ENCODE measurements around the gene TSSC4. TPM values are rescaled to one million over a fixed set of nuclear protein-coding genes. Genes with fewer than 3 reads are reported as not detected.
"Not testable (repeated sequence)": the region's sequence is repeated elsewhere in the genome, so short reads cannot be mapped to it uniquely, and the experiment has no call there.

TSSC4 gene
- total RNA-seq (2014; rRNA removed; shearing (Covaris generic)): 26.7 and 31.1 TPM in 2 replicates

- H3K36me3 ChIP-seq: peaks cover 8% of the 10 kb centered on the region
- H3K4me1 ChIP-seq: peaks cover 3% of the 10 kb centered on the region; the same call in 1 of the 2 replicates
- H3K4me3 ChIP-seq: peak within 1 kb of the TSS; percentile 84
- no peaks in the 10 kb centered on the region for H3K27me3 ChIP-seq
- DNase-seq: peak; percentile 100
- no peaks in the 10 kb centered on the region for H3K9me3 ChIP-seq (replicated peaks)
- H3K27ac ChIP-seq: peak within 1 kb of the TSS; percentile 61
Measured at GRCh38 chr11:2400069-2400761, at the start of gene TSSC4. TSS of gene TSSC4 (plus strand) at chr11:2400750. CDS start at chr11:2402634, 1,884 bp downstream.

DNA sequence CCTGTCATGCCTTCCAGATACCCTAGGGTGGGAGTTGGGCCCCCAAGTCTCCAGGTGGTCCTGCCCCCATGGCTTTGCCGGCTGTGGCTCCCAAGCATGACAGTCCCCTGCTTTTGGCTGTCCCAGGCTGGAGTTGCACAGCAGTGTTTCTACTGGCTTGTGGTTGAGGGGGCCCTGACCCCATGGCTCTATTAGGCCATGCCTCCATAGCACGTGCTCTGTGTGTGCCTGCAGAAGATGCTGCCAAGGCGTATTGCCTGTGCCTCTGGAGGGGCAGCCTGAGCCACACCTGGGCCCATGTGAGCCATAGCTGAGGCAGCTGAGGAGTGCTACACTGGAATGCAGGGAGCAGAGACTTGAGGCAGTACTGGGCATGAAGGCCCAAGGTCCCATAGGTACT lies 48.8 kb upstream of the TSSC4 start:
- Histone ChIP-seq H3K4me3 (no peak overlapping the region), H3K27me3 (no peaks in the 10 kb centered on the region), H3K36me3 (no peaks in the 10 kb centered on the region), H3K4me1 (no peaks in the 10 kb centered on the region), H3K9me3 (replicated peaks) (no peaks in the 10 kb centered on the region), H3K27ac (no peak overlapping the region)
- no peak for DNase-seq

DNA sequence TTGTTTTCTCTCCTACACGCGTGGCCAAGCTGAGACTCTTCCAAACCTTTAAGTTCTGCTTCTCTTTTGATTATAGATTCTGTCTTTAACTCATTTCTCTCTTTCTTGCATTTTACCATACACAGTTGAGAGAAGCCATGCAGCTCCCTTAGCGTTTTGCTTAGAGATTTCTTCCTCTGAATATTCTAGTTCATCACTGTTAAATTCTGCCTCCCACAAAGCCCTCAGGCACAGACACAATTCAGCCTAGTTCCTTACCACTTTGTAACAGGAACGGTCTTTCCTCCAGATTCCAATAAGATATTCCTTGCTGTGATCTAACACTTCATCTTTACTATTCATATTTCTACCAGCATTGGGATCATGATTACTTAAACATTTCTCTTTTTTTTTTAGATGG lies 48.1 kb upstream of the TSSC4 start:
- DNase-seq: no peak
- Histone ChIP-seq H3K4me3 (no peak overlapping the region), H3K4me1 (no peaks in the 10 kb centered on the region), H3K27me3 (no peaks in the 10 kb centered on the region), H3K27ac (no peak overlapping the region), H3K9me3 (replicated peaks) (no peaks in the 10 kb centered on the region), H3K36me3 (no peaks in the 10 kb centered on the region)

- no peaks in the 10 kb centered on the region for H3K9me3 ChIP-seq (replicated peaks)
- no peak overlapping the region for H3K4me3 ChIP-seq
- no peaks in the 10 kb centered on the region for H3K36me3 ChIP-seq
- no peaks in the 10 kb centered on the region for H3K27me3 ChIP-seq
- no peak overlapping the region for H3K27ac ChIP-seq
- H3K4me1 ChIP-seq: peaks cover 3% of the 10 kb centered on the region; the same call in 1 of the 2 replicates
- DNase-seq: no peak
Measured at GRCh38 chr11:2355000-2355644, 45.4 kb upstream of the TSSC4 start.

DNA sequence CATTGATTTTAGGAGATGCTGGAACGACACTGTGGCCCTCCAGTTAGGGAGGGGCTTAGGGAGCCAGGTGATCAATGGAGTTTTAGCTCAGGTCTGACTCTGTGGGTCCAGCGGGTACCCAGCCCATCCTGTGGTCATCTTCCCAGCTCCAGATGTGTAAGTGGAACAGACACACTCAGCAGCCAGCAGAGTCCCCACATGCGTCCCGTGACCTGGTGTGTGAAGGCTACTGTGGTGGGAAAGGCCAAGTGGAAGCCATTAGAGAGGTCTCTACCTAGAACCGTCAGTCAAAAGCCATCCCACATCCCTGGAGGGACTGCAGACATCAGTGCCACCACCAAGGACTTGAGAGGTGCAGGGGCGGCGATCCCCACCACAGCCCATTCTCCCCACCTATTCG lies 43.3 kb upstream of the TSSC4 start:
- DNase-seq: no peak
- Histone ChIP-seq H3K36me3 (no peaks in the 10 kb centered on the region), H3K9me3 (replicated peaks) (no peaks in the 10 kb centered on the region), H3K4me3 (no peak overlapping the region), H3K4me1 (peaks cover 3% of the 10 kb centered on the region; the same call in 1 of the 2 replicates), H3K27ac (no peak overlapping the region), H3K27me3 (no peaks in the 10 kb centered on the region)

DNA sequence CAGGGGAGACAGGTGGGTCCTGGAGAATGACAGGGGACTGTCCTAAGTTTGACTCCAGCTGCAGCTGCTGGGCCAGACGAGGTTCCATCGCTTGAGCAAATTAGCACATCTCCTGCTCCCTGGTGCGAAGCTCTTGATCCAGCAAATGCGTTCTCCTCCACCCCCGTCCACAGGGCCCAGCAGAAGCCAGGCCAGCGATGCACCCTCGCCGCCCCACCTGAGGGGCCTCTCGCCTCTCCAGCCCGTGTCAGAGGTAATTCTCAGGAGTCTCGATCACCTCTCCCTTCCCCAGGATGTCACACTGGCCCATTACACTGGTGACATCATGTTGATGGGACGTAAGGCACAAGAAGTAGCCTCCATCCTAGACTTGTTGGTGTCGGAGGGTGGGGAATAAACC lies 42.9 kb upstream of the TSSC4 start:
- H3K9me3 ChIP-seq (replicated peaks); H3K27ac ChIP-seq; H3K4me3 ChIP-seq; H3K36me3 ChIP-seq; DNase-seq; H3K4me1 ChIP-seq; H3K27me3 ChIP-seq: not testable (repeated sequence)

DNA sequence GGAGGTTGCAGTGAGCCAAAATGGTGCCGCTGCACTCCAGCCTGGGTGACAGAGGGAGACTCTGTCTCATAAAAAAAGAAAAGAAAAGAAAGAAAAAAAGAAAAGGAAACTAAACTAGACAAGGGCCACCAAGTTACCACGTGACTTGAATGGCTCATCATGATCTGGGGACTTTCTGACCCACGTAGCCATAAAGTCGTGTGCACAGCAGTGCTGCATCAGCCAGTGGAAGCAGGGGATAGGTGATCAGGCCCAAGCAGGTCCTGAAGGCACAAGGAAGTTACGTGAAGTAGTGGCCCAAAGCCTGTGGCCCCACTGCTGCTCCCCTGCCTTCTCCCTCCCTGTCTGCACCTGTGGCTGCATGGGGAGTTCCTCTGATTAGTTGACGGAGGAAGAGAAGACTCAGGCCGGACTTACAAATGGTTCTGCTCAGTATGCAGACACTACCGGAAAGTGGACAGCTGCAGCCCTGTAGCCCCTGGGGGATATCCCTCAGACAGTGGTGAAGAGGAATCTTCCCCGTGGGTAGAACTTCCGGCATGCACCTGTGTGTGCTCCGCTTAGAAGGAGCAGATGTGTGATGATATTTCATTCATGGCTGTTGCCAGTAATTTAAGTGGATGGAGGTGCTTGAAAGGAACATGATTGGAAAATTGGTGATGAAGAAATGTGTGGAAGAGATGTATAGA lies 41.7 kb upstream of the TSSC4 start:
- Histone ChIP-seq H3K4me1 (peaks cover 3% of the 10 kb centered on the region; the same call in 1 of the 2 replicates), H3K27ac (no peak overlapping the region), H3K4me3 (no peak overlapping the region), H3K27me3 (no peaks in the 10 kb centered on the region), H3K9me3 (replicated peaks) (no peaks in the 10 kb centered on the region), H3K36me3 (no peaks in the 10 kb centered on the region)
- DNase-seq: peak in 1 of 2 experiments; percentile 34

DNA sequence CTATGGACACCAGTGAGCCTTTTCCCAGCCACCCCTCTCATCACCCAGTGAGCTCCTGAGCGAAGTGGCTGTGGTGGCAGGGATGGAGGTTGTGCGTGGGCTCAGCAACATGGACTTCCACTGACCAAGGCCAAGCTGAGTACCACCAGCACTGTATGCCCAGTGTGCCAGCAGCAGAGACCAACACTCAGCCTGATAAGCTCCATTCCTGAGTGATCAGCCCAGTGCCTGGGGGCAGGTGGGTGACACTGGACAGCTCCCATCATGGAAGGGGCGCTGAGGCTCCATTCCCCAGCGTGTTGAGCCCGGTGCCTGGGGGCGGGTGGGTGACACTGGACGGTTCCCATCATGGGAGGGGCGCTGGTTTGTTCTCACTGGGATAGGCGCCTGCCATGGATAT lies 41.0 kb upstream of the TSSC4 start:
- Histone ChIP-seq H3K27ac (no peak overlapping the region), H3K4me3 (no peak overlapping the region), H3K27me3 (no peaks in the 10 kb centered on the region), H3K9me3 (replicated peaks) (no peaks in the 10 kb centered on the region), H3K4me1 (peaks cover 3% of the 10 kb centered on the region; the same call in 1 of the 2 replicates), H3K36me3 (no peaks in the 10 kb centered on the region)
- DNase-seq: no peak

- Histone ChIP-seq H3K4me1 (peaks cover 3% of the 10 kb centered on the region; the same call in 1 of the 2 replicates), H3K9me3 (replicated peaks) (no peaks in the 10 kb centered on the region), H3K36me3 (no peaks in the 10 kb centered on the region), H3K27ac (no peak overlapping the region), H3K4me3 (no peak overlapping the region), H3K27me3 (no peaks in the 10 kb centered on the region)
- no peak for DNase-seq
Measured at GRCh38 chr11:2360081-2360642, 40.4 kb upstream of the TSSC4 start.

GRCh38 chr11:2361565-2361964 lies 39.0 kb upstream of the TSSC4 start:
- Histone ChIP-seq H3K9me3 (replicated peaks) (no peaks in the 10 kb centered on the region), H3K4me3 (no peak overlapping the region), H3K27ac (no peak overlapping the region), H3K27me3 (no peaks in the 10 kb centered on the region), H3K4me1 (peaks cover 3% of the 10 kb centered on the region; the same call in 1 of the 2 replicates), H3K36me3 (no peaks in the 10 kb centered on the region)
- no peak for DNase-seq

DNA sequence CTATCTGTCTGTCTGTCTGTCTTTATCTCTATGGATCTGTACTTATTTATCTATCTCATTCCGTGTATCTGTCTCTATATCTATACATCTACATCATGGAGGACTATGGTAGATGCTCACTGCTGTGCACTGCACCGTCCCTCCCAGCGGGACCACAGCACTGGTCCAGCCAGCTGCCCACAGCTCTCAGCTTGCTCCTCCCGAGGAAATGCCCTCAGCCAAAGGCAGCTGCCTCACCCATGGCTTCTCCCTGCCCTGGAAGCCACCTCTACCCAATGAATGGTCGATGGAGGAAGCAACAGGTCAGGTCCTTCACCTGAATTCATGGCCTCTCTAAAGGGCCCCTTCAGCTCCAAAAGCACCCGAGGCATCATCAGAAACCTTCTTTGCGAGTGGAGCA lies 38.1 kb upstream of the TSSC4 start:
- no peaks in the 10 kb centered on the region for H3K9me3 ChIP-seq (replicated peaks)
- no peaks in the 10 kb centered on the region for H3K27me3 ChIP-seq
- H3K4me3 ChIP-seq: no peak overlapping the region
- peaks cover 3% of the 10 kb centered on the region; the same call in 1 of the 2 replicates for H3K4me1 ChIP-seq
- no peak overlapping the region for H3K27ac ChIP-seq
- no peak for DNase-seq
- no peaks in the 10 kb centered on the region for H3K36me3 ChIP-seq

- H3K4me1 ChIP-seq: peaks cover 3% of the 10 kb centered on the region; the same call in 1 of the 2 replicates
- no peaks in the 10 kb centered on the region for H3K36me3 ChIP-seq
- DNase-seq: no peak
- no peak overlapping the region for H3K27ac ChIP-seq
- no peaks in the 10 kb centered on the region for H3K9me3 ChIP-seq (replicated peaks)
- H3K4me3 ChIP-seq: no peak overlapping the region
- H3K27me3 ChIP-seq: no peaks in the 10 kb centered on the region
Measured at GRCh38 chr11:2363130-2363529, 37.4 kb upstream of the TSSC4 start.

DNA sequence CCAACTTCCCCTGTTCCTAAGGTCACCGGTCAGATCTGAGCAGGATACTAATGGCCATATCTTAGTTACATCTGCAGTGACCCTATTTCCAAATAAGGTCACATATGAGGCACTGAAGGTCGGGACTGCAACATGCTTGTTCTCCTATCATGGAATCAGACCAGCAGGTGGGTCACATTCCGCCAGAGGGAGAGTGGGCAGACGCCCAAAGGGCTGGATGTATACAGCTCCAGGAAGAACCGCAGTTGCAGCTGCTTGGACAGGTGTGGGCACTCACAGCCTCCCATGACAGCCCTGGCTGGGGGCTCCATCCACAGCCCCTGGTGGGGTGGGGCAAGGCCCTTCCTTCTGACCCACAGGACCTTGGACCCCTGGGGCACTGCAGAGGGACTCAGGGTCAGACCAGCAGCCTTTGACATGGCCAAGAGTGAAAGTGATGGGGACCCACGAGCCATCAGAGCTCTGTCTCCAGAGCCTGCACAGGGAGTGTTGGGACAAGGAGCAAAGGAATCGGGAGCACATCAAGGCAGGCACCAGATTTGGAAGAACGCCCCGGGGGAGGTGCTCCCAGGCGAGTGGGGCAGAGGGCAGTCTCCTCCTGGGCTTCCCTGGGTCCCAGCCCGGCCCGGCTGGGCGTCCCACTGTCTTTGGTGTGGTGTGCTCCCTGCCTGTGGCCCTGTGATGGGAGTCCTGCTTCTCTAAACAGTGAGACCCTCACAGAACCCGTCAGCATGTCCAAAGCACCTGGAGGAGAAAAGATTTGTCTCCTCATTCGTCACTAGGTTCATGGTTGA lies 36.8 kb upstream of the TSSC4 start:
- Histone ChIP-seq H3K36me3 (no peaks in the 10 kb centered on the region), H3K4me3 (no peak overlapping the region), H3K9me3 (replicated peaks) (no peaks in the 10 kb centered on the region), H3K4me1 (peaks cover 3% of the 10 kb centered on the region; the same call in 1 of the 2 replicates), H3K27ac (no peak overlapping the region), H3K27me3 (no peaks in the 10 kb centered on the region)
- DNase-seq: no peak

DNA sequence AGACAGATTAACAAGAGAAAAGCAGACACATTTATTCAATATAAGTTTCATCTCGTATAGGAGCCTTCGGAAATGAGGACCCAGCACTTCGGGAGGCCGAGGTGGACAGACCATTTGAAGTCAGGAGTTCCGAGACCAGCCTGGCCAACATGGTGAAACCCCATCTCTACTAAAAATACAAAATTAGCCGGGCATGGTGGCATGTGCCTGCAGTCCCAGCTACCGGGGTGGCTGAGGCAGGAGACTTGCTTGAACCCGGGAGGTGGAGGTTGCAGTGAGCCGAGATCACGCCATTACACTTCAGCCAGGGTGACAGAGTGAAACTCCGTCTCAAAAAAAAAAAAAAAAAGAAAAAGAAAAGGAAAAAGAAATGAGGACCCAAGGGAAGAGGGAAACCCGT lies 36.2 kb upstream of the TSSC4 start:
- not testable (repeated sequence) for DNase-seq; H3K4me1 ChIP-seq; H3K9me3 ChIP-seq (replicated peaks); H3K4me3 ChIP-seq; H3K36me3 ChIP-seq; H3K27ac ChIP-seq; H3K27me3 ChIP-seq
